ENCODE results near the gene CAB39. TPM values are rescaled to one million over a fixed set of nuclear protein-coding genes. Genes with fewer than 3 reads are reported as not detected.

Gene CAB39
- total and polyA plus RNA-seq, 2 donors (not counting 3 experiments of a cell fraction or from before 2014, with no cell fraction given): 25.7 to 53.7 TPM

- ChIA-PET POLR2A (no interaction called here), CTCF (interaction anchor here (0.7 to 1.1 kb wide), 2 partner anchors 8 to 15 kb away, joined by 3 to 4 read pairs; no protein-coding TSS in a partner anchor)
- Histone ChIP-seq H3K4me1 (ENCODE audit: control insufficient read depth, extremely low read depth, insufficient read depth, low read length) (peaks cover 4% of the 10 kb centered on the region), H3K27me3 (ENCODE audit: control insufficient read depth in 2 of 2, insufficient read depth in 2 of 2, low read length in 2 of 2) (peaks cover 29 to 44% of the 10 kb centered on the region in 2 experiments), H4K20me1 (replicated peaks; ENCODE audit: control insufficient read depth, extremely low read depth, insufficient read depth, low read length) (no peaks in the 10 kb centered on the region), H3K9me3 (replicated peaks; ENCODE audit: control insufficient read depth, insufficient read depth, low read length) (no peaks in the 10 kb centered on the region), H3K27ac (ENCODE audit: insufficient read depth, low read depth, low read length) (no peak overlapping the region), H2AFZ (ENCODE audit: low read depth, low read length) (no peak overlapping the region), H3K79me2 (ENCODE audit: control insufficient read depth, insufficient read depth, low read length) (no peaks in the 10 kb centered on the region), H3K4me3 (replicated peaks in 1 of 3; ENCODE audit: insufficient read depth in 1 of 3, low read depth in 1 of 3, low read length in 3 of 3) (no peak overlapping the region), H3K9me1 (replicated peaks; ENCODE audit: control insufficient read depth, extremely low read depth, insufficient read depth, low read length) (no peaks in the 10 kb centered on the region), H3K4me2 (ENCODE audit: insufficient read depth, low read length) (no peak overlapping the region), H3K9ac (replicated peaks; ENCODE audit: extremely low read depth, insufficient read depth, low read length) (no peak overlapping the region), H3K36me3 (ENCODE audit: control insufficient read depth in 2 of 2, extremely low read depth in 1 of 2, insufficient read depth in 2 of 2, low read length in 2 of 2) (no peaks in the 10 kb centered on the region)
- FAIRE-seq (no peak), DNase-seq (ENCODE audit: low read depth, low spot score) (no peak)
- BruUV-seq (replicated peaks): no TSS peak
- TF ChIP-seq GATA2 (IDR thresholded peaks at IDR 0.05; ENCODE audit: insufficient read depth, insufficient read length, low read depth, low read length) (no peak), POLR2A (IDR thresholded peaks at IDR 0.05; ENCODE audit: low read depth, low read length) (no peak), CTCF (IDR thresholded peaks at IDR 0.05; ENCODE audit: extremely low read depth in 1 of 2, insufficient read depth in 1 of 2, low read depth in 1 of 2, low read length in 2 of 2) (no peak), MYC (IDR thresholded peaks at IDR 0.05; ENCODE audit: low read depth, low read length) (no peak), POLR2AphosphoS5 (IDR thresholded peaks at IDR 0.05; ENCODE audit: insufficient read depth, low read depth, low read length) (no peak), FOS (IDR thresholded peaks at IDR 0.05; ENCODE audit: borderline replicate concordance, insufficient read depth, low read length) (no peak), MAX (IDR thresholded peaks at IDR 0.05; ENCODE audit: insufficient read depth, insufficient read length) (no peak), EZH2 (IDR thresholded peaks at IDR 0.05; ENCODE audit: borderline replicate concordance, low read depth, low read length, severe bottlenecking) (no peak), JUN (IDR thresholded peaks at IDR 0.05; ENCODE audit: borderline replicate concordance, insufficient read depth, insufficient read length, low read depth) (no peak)
- intact Hi-C loops (cut with micrococcal nuclease) (no loop called here), dilution Hi-C loops (cut with MboI; ENCODE audit: extremely low pct_ligation_motif_present, low sequenced_read_pairs) (no loop called here)
These were observed 149.7 kb downstream of the CAB39 start for GRCh38 chr2:230862292-230862691.

All from endothelial cell of umbilical vein (primary cell).